ENCODE data around the gene CTNND2. TPM values are rescaled to one million over a fixed set of nuclear protein-coding genes. Genes with fewer than 3 reads are reported as not detected.

Gene CTNND2
- total and polyA plus RNA-seq, 10 of the 15 experiments (the other 5 are each of a cell fraction or from before 2014, with no cell fraction given) = 0.02 to 0.16 (median 0.04) TPM; not detected in 7

DNA sequence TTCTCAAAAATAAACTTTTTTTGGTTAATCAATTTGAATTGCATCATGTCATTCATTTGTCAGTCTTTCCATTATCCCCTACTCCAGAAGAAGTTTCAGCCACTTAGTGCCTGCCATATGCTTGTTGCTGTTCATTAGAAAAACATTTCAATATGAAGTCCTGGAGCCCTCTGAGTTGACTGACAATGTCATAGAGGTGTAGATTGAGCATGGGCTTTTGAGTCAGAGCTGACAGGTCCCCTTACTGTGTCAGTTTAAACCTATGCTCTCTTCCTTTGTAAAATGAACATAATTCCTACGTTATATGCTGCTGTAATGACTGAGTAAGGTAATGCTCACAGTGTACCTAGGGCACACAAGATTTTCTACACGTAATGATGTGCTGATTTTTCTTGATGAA lies 114.0 kb downstream of the CTNND2 start:
- WGBS (ENCODE audit: insufficient coverage, insufficient replicate concordance, low lambda C conversion rate, missing lambda C conversion rate) = 0% methylated on average over 2 of the region's 2 CpGs
- ChIA-PET POLR2A (no interaction called here), RAD21 (ENCODE audit: unreplicated experiment) (no interaction called here), CTCF (no interaction called here), SMC1A (ENCODE audit: uncharacterized antibody, unreplicated experiment) (no interaction called here)
- no peak for ATAC-seq
- Histone ChIP-seq H4K20me1 (ENCODE audit: control insufficient read depth, insufficient read depth) (no peaks in the 10 kb centered on the region), H3K79me2 (ENCODE audit: control insufficient read depth, insufficient read depth, low read length) (no peaks in the 10 kb centered on the region), H3K27ac (ENCODE audit: control insufficient read depth, insufficient read depth) (no peak overlapping the region), H3K9ac (ENCODE audit: control insufficient read depth, insufficient read depth, low read length) (no peak overlapping the region), H3K4me2 (ENCODE audit: control insufficient read depth, insufficient read depth) (no peak overlapping the region), H3K9me3 (replicated peaks; ENCODE audit: control insufficient read depth, insufficient read depth, low read length) (no peaks in the 10 kb centered on the region), H2AFZ (ENCODE audit: control insufficient read depth, low read depth, low read length) (no peak overlapping the region), H3K27me3 (replicated peaks in 1 of 2; ENCODE audit: control insufficient read depth in 2 of 2, insufficient read depth in 2 of 2, low read length in 1 of 2) (no peaks in the 10 kb centered on the region), H3K36me3 (ENCODE audit: control insufficient read depth in 2 of 2, insufficient read depth in 2 of 2, low read length in 1 of 2) (no peaks in the 10 kb centered on the region), H3K4me3 (no peak overlapping the region), H3K4me1 (ENCODE audit: control insufficient read depth, insufficient read depth, low read length) (no peaks in the 10 kb centered on the region)
- TF ChIP-seq CHD2 (IDR thresholded peaks at IDR 0.05; ENCODE audit: borderline replicate concordance, low read depth, low read length) (no peak), CHD4 (IDR thresholded peaks at IDR 0.05) (no peak), CBX3 (IDR thresholded peaks at IDR 0.05; ENCODE audit: borderline replicate concordance, low read depth) (no peak), FOXM1 (IDR thresholded peaks at IDR 0.05; ENCODE audit: low read depth, low read length) (no peak), MXI1 (IDR thresholded peaks at IDR 0.05; ENCODE audit: low read depth, low read length) (no peak), CREB1 (IDR thresholded peaks at IDR 0.05; ENCODE audit: low read depth) (no peak), POLR2A (IDR thresholded peaks at IDR 0.05; ENCODE audit: low read depth, low read length) (no peak), BCL11A (IDR thresholded peaks at IDR 0.05; ENCODE audit: low read depth, low read length) (no peak), NBN (IDR thresholded peaks at IDR 0.05) (no peak), SP1 (IDR thresholded peaks at IDR 0.05; ENCODE audit: low read depth, low read length) (no peak), ATF7 (IDR thresholded peaks at IDR 0.05; ENCODE audit: low read depth) (no peak), PML (IDR thresholded peaks at IDR 0.05; ENCODE audit: low read length) (no peak)
- TF ChIP-seq, protein P1, sequence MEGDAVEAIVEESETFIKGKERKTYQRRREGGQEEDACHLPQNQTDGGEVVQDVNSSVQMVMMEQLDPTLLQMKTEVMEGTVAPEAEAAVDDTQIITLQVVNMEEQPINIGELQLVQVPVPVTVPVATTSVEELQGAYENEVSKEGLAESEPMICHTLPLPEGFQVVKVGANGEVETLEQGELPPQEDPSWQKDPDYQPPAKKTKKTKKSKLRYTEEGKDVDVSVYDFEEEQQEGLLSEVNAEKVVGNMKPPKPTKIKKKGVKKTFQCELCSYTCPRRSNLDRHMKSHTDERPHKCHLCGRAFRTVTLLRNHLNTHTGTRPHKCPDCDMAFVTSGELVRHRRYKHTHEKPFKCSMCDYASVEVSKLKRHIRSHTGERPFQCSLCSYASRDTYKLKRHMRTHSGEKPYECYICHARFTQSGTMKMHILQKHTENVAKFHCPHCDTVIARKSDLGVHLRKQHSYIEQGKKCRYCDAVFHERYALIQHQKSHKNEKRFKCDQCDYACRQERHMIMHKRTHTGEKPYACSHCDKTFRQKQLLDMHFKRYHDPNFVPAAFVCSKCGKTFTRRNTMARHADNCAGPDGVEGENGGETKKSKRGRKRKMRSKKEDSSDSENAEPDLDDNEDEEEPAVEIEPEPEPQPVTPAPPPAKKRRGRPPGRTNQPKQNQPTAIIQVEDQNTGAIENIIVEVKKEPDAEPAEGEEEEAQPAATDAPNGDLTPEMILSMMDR (IDR thresholded peaks at IDR 0.05 in 2 of 3, conservative IDR thresholded peaks at IDR 0.05 in 1 of 3; ENCODE audit: control insufficient read depth in 2 of 3, extremely low read depth in 1 of 3, insufficient read depth in 1 of 3, low read depth in 3 of 3, low read length in 3 of 3) = no peak
- DNase-seq (ENCODE audit: low read depth, low spot score) = no peak
- in situ Hi-C loops (cut with MboI) (no loop called here), intact Hi-C loops (cut with micrococcal nuclease; ENCODE audit: unreplicated experiment) (no loop called here)
- BruUV-seq (replicated peaks) = no TSS peak
- no peak for FAIRE-seq

Data from GM12878 (cell line).